HG03378 (cell line): ENCODE results near the gene FERMT3.

Experiments
- ATAC-seq: cut with Tn5 transposase; IDR thresholded peaks from one replicate; pipeline ENCODE4 v1.9.1; 2021; ENCODE audit warnings: mild to moderate bottlenecking, moderate library complexity; ENCODE audit not compliant: unreplicated experiment

The FERMT3 gene

GRCh38 chr11:64219354-64219684 is 12.8 kb downstream of the FERMT3 start:
- no peak for ATAC-seq

DNA sequence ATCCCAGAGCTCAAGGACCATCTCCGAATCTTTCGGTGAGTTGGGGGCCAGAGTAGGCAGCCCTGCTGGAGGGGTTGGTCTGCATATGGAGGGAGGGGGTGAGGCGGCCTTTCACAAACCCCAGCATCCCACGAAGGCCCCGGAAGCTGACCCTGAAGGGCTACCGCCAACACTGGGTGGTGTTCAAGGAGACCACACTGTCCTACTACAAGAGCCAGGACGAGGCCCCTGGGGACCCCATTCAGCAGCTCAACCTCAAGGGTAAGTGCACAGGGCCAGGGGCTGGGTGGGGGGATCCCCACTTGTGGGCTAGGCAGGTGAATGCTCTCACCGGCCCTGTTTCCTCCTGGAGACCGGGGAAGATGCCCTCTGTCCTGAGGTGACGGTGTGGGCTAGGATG is 13.2 kb downstream of the FERMT3 start:
- no peak for ATAC-seq

DNA sequence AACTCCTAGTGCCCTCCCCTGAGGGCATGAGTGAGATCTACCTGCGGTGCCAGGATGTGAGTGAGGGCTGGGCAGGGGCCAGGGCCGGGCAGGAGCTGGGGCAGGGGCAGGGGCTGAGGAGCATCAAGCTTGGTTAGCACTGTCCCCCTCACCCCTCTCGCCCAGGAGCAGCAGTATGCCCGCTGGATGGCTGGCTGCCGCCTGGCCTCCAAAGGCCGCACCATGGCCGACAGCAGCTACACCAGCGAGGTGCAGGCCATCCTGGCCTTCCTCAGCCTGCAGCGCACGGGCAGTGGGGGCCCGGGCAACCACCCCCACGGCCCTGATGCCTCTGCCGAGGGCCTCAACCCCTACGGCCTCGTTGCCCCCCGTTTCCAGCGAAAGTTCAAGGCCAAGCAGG is 13.8 kb downstream of the FERMT3 start:
- no peak for ATAC-seq

DNA sequence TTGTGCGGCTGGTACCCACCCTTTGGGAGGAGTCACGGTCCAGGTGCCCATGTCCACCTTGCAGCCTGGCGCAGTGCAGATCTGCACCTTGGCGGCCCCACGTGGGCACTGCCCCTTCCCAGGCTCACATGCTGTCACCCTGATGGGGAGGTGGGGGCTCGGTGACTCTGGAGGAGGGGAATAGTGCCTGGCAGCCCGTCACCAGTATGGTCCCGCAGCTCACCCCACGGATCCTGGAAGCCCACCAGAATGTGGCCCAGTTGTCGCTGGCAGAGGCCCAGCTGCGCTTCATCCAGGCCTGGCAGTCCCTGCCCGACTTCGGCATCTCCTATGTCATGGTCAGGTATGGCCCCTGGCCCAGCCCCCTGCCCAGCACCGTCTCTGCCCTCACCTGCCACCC is 14.3 kb downstream of the FERMT3 start:
- no peak for ATAC-seq

DNA sequence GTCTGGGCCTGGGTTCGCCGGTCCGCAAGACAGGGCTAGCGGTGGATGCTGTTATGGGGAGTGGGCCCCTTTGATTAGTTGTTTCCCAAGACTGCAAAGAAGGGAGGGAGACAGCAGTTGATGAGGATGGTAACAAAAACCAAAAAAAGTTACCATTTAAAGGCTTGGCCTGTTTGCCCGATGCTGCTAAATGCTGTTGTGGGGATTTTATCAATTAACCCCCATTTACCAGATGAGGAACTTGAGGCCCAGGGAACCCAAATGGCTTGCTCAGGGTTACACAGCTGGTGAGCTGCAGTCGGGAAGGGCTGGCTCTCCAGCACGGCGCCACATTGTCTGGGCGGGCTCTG is 16.1 kb downstream of the FERMT3 start:
- ATAC-seq = no peak

DNA sequence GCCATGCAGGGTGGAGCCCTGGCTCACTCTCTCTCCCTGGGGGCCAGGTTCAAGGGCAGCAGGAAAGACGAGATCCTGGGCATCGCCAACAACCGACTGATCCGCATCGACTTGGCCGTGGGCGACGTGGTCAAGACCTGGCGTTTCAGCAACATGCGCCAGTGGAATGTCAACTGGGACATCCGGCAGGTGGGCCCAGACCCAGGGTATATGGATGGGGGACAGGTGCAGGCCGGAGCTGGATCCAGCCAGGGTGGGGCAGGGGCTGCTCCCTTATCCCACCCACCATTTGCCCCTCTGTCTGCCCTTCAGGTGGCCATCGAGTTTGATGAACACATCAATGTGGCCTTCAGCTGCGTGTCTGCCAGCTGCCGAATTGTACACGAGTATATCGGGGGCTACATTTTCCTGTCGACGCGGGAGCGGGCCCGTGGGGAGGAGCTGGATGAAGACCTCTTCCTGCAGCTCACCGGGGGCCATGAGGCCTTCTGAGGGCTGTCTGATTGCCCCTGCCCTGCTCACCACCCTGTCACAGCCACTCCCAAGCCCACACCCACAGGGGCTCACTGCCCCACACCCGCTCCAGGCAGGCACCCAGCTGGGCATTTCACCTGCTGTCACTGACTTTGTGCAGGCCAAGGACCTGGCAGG is 16.6 kb downstream of the FERMT3 start:
- ATAC-seq = no peak

DNA sequence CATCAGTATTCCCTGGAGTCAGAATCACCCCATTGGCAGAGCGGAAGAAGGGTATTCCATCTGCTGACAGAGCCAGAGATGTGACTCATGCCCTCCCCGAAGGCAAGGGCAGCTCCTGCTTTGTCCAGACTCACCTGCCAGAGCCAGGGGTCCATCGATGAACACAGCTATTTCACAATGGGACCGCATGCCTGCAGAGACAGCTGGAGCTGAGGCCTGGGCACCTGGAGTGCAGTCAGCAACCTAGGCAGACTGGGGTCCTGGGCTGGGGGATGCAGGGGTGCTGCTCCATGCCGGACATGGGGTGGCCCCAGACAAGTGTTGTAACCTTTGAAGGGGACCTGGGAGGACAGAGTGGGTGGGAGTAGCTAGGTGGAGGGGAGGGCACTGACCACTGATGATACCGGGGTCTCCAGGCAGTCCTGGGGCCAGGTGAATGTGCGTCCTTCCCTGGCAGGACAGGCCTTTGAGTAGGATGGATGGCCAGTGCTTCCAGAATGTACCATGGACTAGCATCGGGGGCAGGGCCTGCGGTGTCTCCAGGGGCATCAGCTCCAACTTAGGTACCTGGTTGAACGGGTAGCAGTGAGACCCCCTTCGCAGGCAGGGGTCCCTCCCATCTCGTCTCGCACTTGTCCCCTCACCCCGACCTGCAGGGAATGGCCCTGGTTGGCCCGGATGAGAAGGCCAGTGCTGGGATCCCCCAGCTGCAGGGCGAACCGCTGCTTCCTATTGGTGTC is 17.8 kb downstream of the FERMT3 start:
- no peak for ATAC-seq

GRCh38 chr11:64224891-64225607 is 18.5 kb downstream of the FERMT3 start:
- no peak for ATAC-seq

DNA sequence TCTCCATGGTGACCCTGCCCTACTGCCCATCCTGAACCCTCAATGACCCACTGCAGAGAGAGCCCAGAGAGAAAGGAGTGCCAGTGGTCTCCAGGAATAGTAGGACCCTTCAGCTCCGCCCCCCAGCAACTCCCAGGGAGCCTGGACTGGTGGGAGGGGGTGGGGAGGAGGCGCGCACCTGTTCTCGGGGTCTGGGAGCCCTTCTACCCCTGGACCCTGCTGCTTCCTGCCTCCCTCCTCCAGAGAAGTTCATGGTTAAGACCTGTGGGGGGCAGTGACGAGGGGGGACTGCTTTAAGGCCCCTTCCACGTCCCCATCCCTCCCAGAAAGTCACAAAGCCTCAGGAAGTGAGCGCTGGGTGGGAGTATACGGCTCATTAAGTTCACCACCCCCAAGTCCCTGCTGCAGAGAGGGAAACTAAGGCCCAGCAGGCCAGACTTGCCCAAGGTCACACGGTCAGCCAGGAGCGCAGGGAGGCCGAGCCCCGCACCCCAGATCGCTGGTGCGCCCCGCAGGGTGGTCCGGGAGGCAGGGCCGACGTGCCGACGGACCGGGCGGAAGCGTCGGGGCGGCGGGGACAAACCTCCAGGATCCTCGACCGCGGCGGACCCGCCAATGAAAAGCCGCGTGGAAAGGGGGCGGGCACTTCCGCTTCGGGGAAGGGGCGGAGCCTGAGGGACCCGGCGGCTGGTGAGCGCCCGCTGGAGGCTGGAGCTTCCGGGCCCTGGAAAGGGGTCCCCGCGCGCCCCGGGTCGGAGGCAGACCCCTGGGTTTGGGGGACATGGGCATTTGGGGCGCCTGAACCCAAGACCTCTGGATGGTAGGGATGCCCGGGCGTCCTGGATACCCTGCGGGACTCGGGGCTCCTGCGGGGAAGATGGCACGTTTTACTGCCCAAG is 19.3 kb downstream of the FERMT3 start, which contains the start of the genes NUDT22 and TRPT1:
TSS of gene NUDT22 (plus strand) at position 667 of the 899 bp plus-strand sequence. CDS start 379 bp downstream, outside the sequence.
TSS of gene TRPT1 (minus strand) at position 579 of the 899 bp plus-strand sequence. CDS start at position 253, 326 bp downstream.
- no peak for ATAC-seq

DNA sequence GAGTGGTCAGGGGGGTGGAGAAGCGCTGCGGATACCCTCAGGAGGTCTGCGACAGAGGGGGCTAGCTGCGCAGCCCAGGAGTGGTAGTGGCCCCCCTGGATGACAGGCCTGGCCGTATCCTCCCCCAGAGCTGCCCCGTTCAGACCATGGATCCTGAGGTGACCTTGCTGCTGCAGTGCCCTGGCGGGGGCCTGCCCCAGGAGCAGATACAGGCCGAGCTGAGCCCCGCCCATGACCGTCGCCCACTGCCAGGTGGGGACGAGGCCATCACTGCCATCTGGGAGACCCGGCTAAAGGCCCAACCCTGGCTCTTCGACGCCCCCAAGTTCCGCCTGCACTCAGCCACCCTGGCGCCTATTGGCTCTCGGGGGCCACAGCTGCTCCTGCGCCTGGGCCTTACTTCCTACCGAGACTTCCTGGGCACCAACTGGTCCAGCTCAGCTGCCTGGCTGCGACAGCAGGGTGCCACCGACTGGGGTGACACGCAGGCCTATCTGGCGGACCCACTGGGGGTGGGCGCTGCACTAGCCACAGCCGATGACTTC is 20.1 kb downstream of the FERMT3 start:
- ATAC-seq = no peak

GRCh38 chr11:64227405-64227956 is 21.0 kb downstream of the FERMT3 start:
- ATAC-seq = no peak

- no peak for ATAC-seq
Observed at GRCh38 chr11:64229090-64229743, 22.7 kb downstream of the FERMT3 start.

- ATAC-seq = no peak
Observed at GRCh38 chr11:64229744-64230170, 23.2 kb downstream of the FERMT3 start.

DNA sequence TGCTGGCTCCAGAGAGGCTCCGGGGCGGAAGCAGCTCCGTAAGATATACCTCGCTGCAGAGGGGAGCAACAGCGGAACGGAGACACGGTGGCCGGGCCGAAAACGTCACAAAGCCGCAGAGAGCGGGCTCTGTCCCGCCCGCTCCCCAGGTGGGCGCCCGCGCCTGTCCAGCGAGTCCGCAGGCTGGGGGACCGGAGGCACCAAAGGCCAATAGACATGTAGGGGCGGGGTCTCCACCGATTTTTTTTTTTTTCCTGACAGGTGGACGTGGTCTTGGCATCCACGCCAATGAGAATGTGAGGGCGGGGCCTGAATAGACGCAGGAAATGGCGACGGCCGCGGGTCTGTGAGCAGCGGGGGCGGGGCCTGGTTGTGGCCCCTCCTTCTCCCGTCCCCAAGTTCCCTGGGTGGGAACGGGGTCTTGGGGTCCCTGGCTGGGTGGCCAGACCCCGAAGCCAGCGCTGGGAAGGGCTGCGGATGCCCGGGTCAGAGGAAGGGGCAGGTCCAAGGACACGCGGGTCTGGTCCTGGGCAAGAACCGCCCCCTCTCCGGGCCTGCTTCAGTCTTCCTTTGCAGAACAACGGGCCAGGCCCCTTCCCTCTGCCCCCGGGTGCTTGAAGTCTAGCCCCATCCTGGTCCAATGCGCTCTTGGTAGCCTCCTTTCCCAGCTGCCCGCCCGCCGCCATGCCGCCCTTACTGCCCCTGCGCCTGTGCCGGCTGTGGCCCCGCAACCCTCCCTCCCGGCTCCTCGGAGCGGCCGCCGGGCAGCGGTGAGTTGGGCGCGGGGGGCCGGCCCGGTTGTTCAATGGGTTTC is 23.9 kb downstream of the FERMT3 start, which contains the start of gene DNAJC4:
TSS of gene DNAJC4 (plus strand) at position 378 of the 814 bp plus-strand sequence. CDS start at position 685, 307 bp downstream.
- ATAC-seq = no peak

DNA sequence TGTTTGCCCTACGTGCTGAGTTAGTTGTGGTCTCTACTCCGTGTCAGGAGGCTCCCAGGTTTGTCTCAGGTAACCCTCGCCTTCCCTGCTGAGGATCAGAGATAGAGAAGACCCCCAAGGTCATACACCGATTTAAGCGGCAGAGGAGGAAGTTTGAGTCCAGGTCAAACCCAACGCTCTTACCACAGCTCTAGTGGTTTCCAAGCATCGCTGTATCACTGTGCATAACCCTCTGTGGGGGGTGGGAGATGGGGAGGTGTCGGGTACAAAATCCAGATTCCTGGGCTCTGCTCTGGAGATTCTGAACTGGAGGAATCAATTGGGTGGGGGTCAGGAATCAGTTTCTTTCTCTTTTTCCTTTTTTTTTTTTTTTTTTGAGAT is 24.5 kb downstream of the FERMT3 start:
- no peak for ATAC-seq

DNA sequence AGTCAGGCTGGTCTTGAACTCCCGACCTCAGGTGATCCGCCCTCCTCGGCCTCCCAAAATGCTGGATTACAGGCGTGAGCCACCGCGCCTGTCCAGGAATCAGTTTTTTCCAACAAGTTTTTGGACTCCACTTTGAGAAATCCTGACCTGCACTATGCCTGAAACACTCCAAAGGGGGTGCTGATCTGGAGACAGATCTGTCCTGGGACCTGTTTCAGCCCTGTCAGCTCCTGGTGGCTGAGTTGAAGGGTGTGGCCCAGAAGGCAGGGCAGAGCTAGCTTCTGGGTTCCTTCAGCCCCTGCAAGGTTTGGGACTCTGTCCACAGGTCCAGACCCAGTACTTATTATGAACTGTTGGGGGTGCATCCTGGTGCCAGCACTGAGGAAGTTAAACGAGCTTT is 25.0 kb downstream of the FERMT3 start:
- no peak for ATAC-seq

GRCh38 chr11:64232182-64232966 is 25.9 kb downstream of the FERMT3 start:
- no peak for ATAC-seq

- no peak for ATAC-seq
Observed at GRCh38 chr11:64232967-64233315, 26.4 kb downstream of the FERMT3 start.
